Psoas muscle (tissue), 8 donors: Measurements from ENCODE around the gene NMRK2. TPM values are rescaled to one million over a fixed set of nuclear protein-coding genes. Genes with fewer than 3 reads are reported as not detected.
"Not testable (repeated sequence)": the region's sequence is repeated elsewhere in the genome, so short reads cannot be mapped to it uniquely, and the experiment has no call there.

Experiments
- ATAC-seq, 4 donors: fragments of 200-7000 bp; cut with Tn5 transposase; one replicate each; pipeline ENCODE4 v1.9.1; 2020; ENCODE audit warnings: moderate library complexity in 3 of 4, mild to moderate bottlenecking in 2 of 4
- DNase-seq, 2 donors: peaks; one replicate each; pipeline ENCODE4 v3.0.0-alpha.2; 2020
- H3K27ac ChIP-seq: fragments of 200-600 bp; one replicate; pipeline ENCODE4 v1.8.0; 2022
- H3K27me3 ChIP-seq, 3 donors: fragments of 200-600 bp in 1 of 3; one replicate each; pipeline versions ENCODE4 v1.6.1 to v1.8.0; 2013 to 2022; ENCODE audit warnings: low read length in 2 of 3, mild to moderate bottlenecking in 2 of 3, moderate library complexity in 1 of 3; ENCODE audit not compliant: insufficient read depth in 3 of 3
- H3K36me3 ChIP-seq, 2 donors: fragments of 200-600 bp in 1 of 2; one replicate each; pipeline versions ENCODE4 v1.6.1 to v1.8.0; 2013 to 2022; ENCODE audit warnings: low read depth in 1 of 2, mild to moderate bottlenecking in 1 of 2, moderate library complexity in 1 of 2; ENCODE audit not compliant: insufficient read depth in 1 of 2
- H3K4me1 ChIP-seq: fragments of 200-600 bp; one replicate; pipeline ENCODE4 v1.8.0; 2022
- H3K4me3 ChIP-seq: fragments of 200-600 bp; one replicate; pipeline ENCODE4 v1.8.0; 2022; ENCODE audit warnings: mild to moderate bottlenecking
- H3K9me3 ChIP-seq: fragments of 200-600 bp; one replicate; pipeline ENCODE4 v1.8.0; 2022
- CTCF ChIP-seq: fragments of 200-600 bp; IDR thresholded peaks from one replicate; pipeline ENCODE4 v1.8.0; 2022; ENCODE audit warnings: antibody characterized with exemption
- WGBS, 3 donors: extraction: QIAGEN DNeasy Blood & Tissue Kit; methylation state at CpG; one replicate each; pipeline versions ENCODE4 v1.1.6 to v1.1.7; 2013; 5-methylcytosine and 5-hydroxymethylcytosine counted together
- intact Hi-C, 2 donors: fragments of 100-400 bp; cut with DNase I; formaldehyde crosslinking; loops; one replicate each; pipeline versions ENCODE4 v1.11.0 to v1.14.2; 2022
- polyA plus RNA-seq, 3 donors: library from polyadenylated mRNA; stranded (reverse); fragments of 200-250 nt; gene quantifications; one replicate each; pipeline ENCODE4 v1.2.3, GENCODE V29; 2013
- total RNA-seq, 4 donors: library from RNA; stranded (reverse); fragmentation: NEBNext Ultra II Directional in 2 of 4; extraction: Animal tissue kit (Norgen Biotek cat#: 25700) in 2 of 4; gene quantifications; one replicate each; pipeline versions ENCODE4 v1.2.1 to v1.2.4, GENCODE V29; 2021 to 2023
- donor health status: healthy with polysubstance abuse.
- donor health status: DM: no; HTN: no; CAD: no; lungs with moderate emphysema.
- donor health status: Bipolar disorder and iron deficiency.
- donor health status: healthy.
- donor health status: DM: yes; HTN: yes; CAD: no.
- donor health status: DM: no; HTN: no; CAD: no.
- donor health status: DM: no; HTN: no; CAD: no.
- donor health status: DM: yes; HTN: yes; CAD: no.

The NMRK2 gene
- total and polyA plus RNA-seq, 7 donors = 9.0 to 755 (median 94.5) TPM

GRCh38 chr19:3949997-3950859 lies 17.4 kb downstream of the NMRK2 start:
- intact Hi-C loops = loop anchor here in 1 of 2 donors (2.0 kb wide), 1 partner anchor 35 kb away; the partner anchor contains the start of gene EEF2
- no peak for TF ChIP-seq CTCF
- no peak for DNase-seq
- peak overlapping the region; percentile 84 for H3K4me3 ChIP-seq
- peak; percentile 1 to 20 (median 18) for ATAC-seq
- H3K36me3 ChIP-seq = no peaks in the 10 kb centered on the region
- H3K4me1 ChIP-seq = peaks cover 44% of the 10 kb centered on the region
- no peaks in the 10 kb centered on the region for H3K27me3 ChIP-seq
- no peaks in the 10 kb centered on the region for H3K9me3 ChIP-seq
- 17 to 23% (median 21%) methylated on average over 13 to 20 of the region's 20 CpGs for WGBS, 3 donors
- peak overlapping the region; percentile 99 for H3K27ac ChIP-seq

- intact Hi-C loops = loop anchor here in 1 of 2 donors (2.0 kb wide), 1 partner anchor 34 kb away; the partner anchor contains the start of gene EEF2
- TF ChIP-seq CTCF = no peak
- H3K36me3 ChIP-seq = peaks cover 3 to 7% of the 10 kb centered on the region in 2 donors
- 12 to 22% (median 14%) methylated on average over 34 to 41 of the region's 41 CpGs for WGBS, 3 donors
- H3K4me3 ChIP-seq = peak overlapping the region; percentile 84
- H3K9me3 ChIP-seq = no peaks in the 10 kb centered on the region
- peak overlapping the region; percentile 99 for H3K27ac ChIP-seq
- ATAC-seq (peak; percentile 74 to 81 (median 77)), DNase-seq (peak; percentile 80 to 93)
- no peaks in the 10 kb centered on the region for H3K27me3 ChIP-seq
- peaks cover 42% of the 10 kb centered on the region for H3K4me1 ChIP-seq
Measured at GRCh38 chr19:3950871-3951861, 18.3 kb downstream of the NMRK2 start.

- H3K4me3 ChIP-seq, intact Hi-C loops, H3K27me3 ChIP-seq, ATAC-seq, H3K9me3 ChIP-seq, DNase-seq: not testable (repeated sequence)
- H3K27ac ChIP-seq = peak overlapping the region; percentile 99
- H3K36me3 ChIP-seq = peaks cover 3 to 21% of the 10 kb centered on the region in 2 donors
- peaks cover 41% of the 10 kb centered on the region for H3K4me1 ChIP-seq
- 56 to 72% (median 59%) methylated on average over 9 of the region's 9 CpGs for WGBS, 3 donors
Measured at GRCh38 chr19:3952755-3953276, 19.9 kb downstream of the NMRK2 start.

GRCh38 chr19:3954107-3954506 lies 21.2 kb downstream of the NMRK2 start:
- H3K27ac ChIP-seq = peak overlapping the region; percentile 99
- WGBS, 3 donors = 35 to 57% (median 35%) methylated on average over 12 of the region's 12 CpGs
- H3K36me3 ChIP-seq = peaks cover 8 to 33% of the 10 kb centered on the region in 2 donors
- ATAC-seq = peak in 3 of 4 donors; percentile 8 to 33 (median 11)
- H3K4me1 ChIP-seq = peaks cover 51% of the 10 kb centered on the region
- no peaks in the 10 kb centered on the region for H3K27me3 ChIP-seq
- intact Hi-C loops = no loop called here
- H3K9me3 ChIP-seq = no peaks in the 10 kb centered on the region
- no peak for DNase-seq
- TF ChIP-seq CTCF = no peak
- H3K4me3 ChIP-seq = no peak overlapping the region

- intact Hi-C loops, H3K27me3 ChIP-seq, ATAC-seq, H3K4me3 ChIP-seq, DNase-seq, H3K9me3 ChIP-seq: not testable (repeated sequence)
- Histone ChIP-seq H3K27ac (peak overlapping the region; percentile 99), H3K36me3 (peaks cover 11 to 45% of the 10 kb centered on the region in 2 donors), H3K4me1 (peaks cover 49% of the 10 kb centered on the region)
- WGBS, 3 donors = 64 to 87% (median 72%) methylated on average over 13 of the region's 13 CpGs
Measured at GRCh38 chr19:3955276-3955675, 22.4 kb downstream of the NMRK2 start.
